ENCODE data around the gene RPS6KB2.

The RPS6KB2 gene

DNA sequence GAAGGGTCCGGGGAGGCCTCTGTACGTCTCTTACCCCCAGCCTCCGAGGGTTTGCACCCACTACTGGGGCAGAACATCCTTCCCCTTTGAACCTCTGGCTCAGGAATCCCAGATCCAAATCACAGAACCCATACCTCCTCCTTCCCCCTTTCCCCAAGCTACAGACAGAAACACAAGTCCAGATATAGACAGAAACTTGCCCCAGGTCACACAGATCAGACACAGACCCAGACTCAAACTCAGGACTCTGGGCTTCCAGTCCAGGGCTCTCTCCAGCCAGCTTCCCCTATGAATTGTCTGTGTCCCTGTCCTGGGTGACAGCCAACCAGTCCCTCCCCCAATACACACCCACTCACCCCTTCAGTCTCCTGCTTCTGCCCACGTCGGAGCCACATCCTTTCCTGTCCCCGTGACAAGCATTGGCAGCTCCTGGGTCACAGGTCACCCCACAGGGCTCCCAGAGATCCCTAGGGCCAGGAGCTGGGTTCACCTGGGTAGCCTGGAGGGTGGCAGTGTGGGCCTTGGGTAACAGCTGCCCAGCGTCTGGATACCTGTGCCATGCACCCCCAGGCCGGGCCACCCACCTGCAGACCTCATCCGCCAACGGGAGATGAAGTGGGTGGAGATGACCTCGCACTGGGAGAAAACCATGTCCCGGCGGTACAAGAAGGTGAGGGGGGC lies 23.6 kb upstream of the RPS6KB2 start:
- no peak for TF ChIP-seq CTCF (IDR thresholded peaks at IDR 0.05; ENCODE audit: insufficient read depth, low read depth, low read length, missing control alignments)
- peak overlapping the region; percentile 74 for H3K4me3 ChIP-seq (ENCODE audit: low read depth, low read length)
- no peak for DNase-seq (ENCODE audit: low read depth)

GRCh38 chr11:67405196-67405567 lies 23.1 kb upstream of the RPS6KB2 start:
- no peak for DNase-seq (ENCODE audit: low read depth)
- no peak for TF ChIP-seq CTCF (IDR thresholded peaks at IDR 0.05; ENCODE audit: insufficient read depth, low read depth, low read length, missing control alignments)
- H3K4me3 ChIP-seq (ENCODE audit: low read depth, low read length): peak overlapping the region; percentile 74

- H3K4me3 ChIP-seq (ENCODE audit: low read depth, low read length): no peak overlapping the region
- TF ChIP-seq CTCF (IDR thresholded peaks at IDR 0.05; ENCODE audit: insufficient read depth, low read depth, low read length, missing control alignments): no peak
- DNase-seq (ENCODE audit: low read depth): no peak
These were observed 22.5 kb upstream of the RPS6KB2 start for GRCh38 chr11:67405688-67406339.

GRCh38 chr11:67406420-67406968 lies 21.8 kb upstream of the RPS6KB2 start:
- no peak for TF ChIP-seq CTCF (IDR thresholded peaks at IDR 0.05; ENCODE audit: insufficient read depth, low read depth, low read length, missing control alignments)

GRCh38 chr11:67406969-67407687 lies 21.2 kb upstream of the RPS6KB2 start:
- DNase-seq (ENCODE audit: low read depth): no peak
- TF ChIP-seq CTCF (IDR thresholded peaks at IDR 0.05; ENCODE audit: insufficient read depth, low read depth, low read length, missing control alignments): no peak
- no peak overlapping the region for H3K4me3 ChIP-seq (ENCODE audit: low read depth, low read length)

More at GRCh38 chr11:67406420-67406968, 21.8 kb upstream of the RPS6KB2 start:
- no peak for DNase-seq (ENCODE audit: low read depth)
- no peak overlapping the region for H3K4me3 ChIP-seq (ENCODE audit: low read depth, low read length)

- no peak for DNase-seq (ENCODE audit: low read depth)
- H3K4me3 ChIP-seq (ENCODE audit: low read depth, low read length): no peak overlapping the region
- no peak for TF ChIP-seq CTCF (IDR thresholded peaks at IDR 0.05; ENCODE audit: insufficient read depth, low read depth, low read length, missing control alignments)
These were observed 20.6 kb upstream of the RPS6KB2 start for GRCh38 chr11:67407688-67408163.

Data from GM12865 (cell line).